HEK293T (cell line): Measurements from ENCODE around the gene ABR.

Experiments
- ARNT ChIP-seq: fragments of 450-650 bp; IDR thresholded peaks from 2 replicates; pipeline ENCODE4 v1.6.1; 2017; ENCODE audit warnings: mild to moderate bottlenecking
- BHLHE40 ChIP-seq: fragments of 450-650 bp; IDR thresholded peaks from 2 replicates; pipeline ENCODE4 v1.6.1; 2016; ENCODE audit warnings: mild to moderate bottlenecking, moderate library complexity, borderline replicate concordance
- CTBP1 ChIP-seq: fragments of 450-650 bp; IDR thresholded peaks from 2 replicates; pipeline ENCODE4 v1.6.1; 2016; ENCODE audit warnings: borderline replicate concordance
- FOXA1 ChIP-seq: fragments of 450-650 bp; IDR thresholded peaks from 2 replicates; pipeline ENCODE4 v1.6.1; 2016; ENCODE audit warnings: mild to moderate bottlenecking
- FOXK2 ChIP-seq: fragments of 450-650 bp; IDR thresholded peaks from 2 replicates; pipeline ENCODE4 v1.6.1; 2016; ENCODE audit warnings: mild to moderate bottlenecking
- FOXM1 ChIP-seq: fragments of 450-650 bp; IDR thresholded peaks from 2 replicates; pipeline ENCODE4 v1.6.1; 2017; ENCODE audit warnings: mild to moderate bottlenecking, borderline replicate concordance
- L3MBTL2 ChIP-seq: fragments of 450-650 bp; conservative IDR thresholded peaks from 2 replicates; pipeline ENCODE4 v1.6.1; 2016; ENCODE audit warnings: mild to moderate bottlenecking
- LEF1 ChIP-seq: fragments of 450-650 bp; IDR thresholded peaks from 2 replicates; pipeline ENCODE4 v1.6.1; 2017; ENCODE audit warnings: mild to moderate bottlenecking, borderline replicate concordance
- PKNOX1 ChIP-seq: fragments of 450-650 bp; IDR thresholded peaks from 2 replicates; pipeline ENCODE4 v1.6.1; 2016
- SP1 ChIP-seq: fragments of 450-650 bp; IDR thresholded peaks from 2 replicates; pipeline ENCODE4 v1.6.1; 2017

DNA sequence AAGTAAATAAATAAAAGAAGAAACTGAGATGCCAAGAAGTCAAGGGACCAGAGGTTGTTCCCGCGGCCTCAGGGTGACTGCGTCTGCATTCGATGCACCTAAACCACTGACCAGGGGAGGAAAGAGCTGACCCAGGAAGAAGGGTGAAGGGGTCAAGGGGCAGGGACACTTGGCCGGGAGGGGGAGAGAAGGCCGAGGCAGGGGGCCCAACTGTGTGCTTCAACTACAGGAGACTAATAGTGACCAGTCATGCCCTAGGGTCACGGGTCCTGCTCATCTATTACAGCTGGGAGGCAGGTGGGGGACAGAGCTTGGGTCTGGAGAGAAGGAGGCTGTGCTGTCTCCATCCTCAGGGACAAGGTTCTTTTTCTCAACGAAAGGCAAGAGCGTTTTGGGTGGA is 138.0 kb downstream of the ABR start:
- no peak for TF ChIP-seq SP1
- no peak for TF ChIP-seq ARNT
- TF ChIP-seq L3MBTL2: no peak
- no peak for TF ChIP-seq BHLHE40
- TF ChIP-seq FOXA1: no peak
- no peak for TF ChIP-seq FOXK2
- no peak for TF ChIP-seq LEF1
- TF ChIP-seq PKNOX1: no peak
- no peak for TF ChIP-seq CTBP1
- no peak for TF ChIP-seq FOXM1
